Breast epithelium (tissue), 4 donors: ENCODE data around the gene MTOR. TPM values are rescaled to one million over a fixed set of nuclear protein-coding genes. Genes with fewer than 3 reads are reported as not detected.
"Not testable (repeated sequence)": the region's sequence is repeated elsewhere in the genome, so short reads cannot be mapped to it uniquely, and the experiment has no call there.

Experiments used
- DNase-seq, 2 donors: peaks; one replicate each; pipeline ENCODE4 v3.0.0-alpha.2; 2019; ENCODE audit warnings: low spot score in 2 of 2
- H3K27ac ChIP-seq, 2 donors: fragments of 200-600 bp; sonication (generic) in 1 of 2; one replicate each; pipeline ENCODE4 v1.5.1; 2016 to 2019; ENCODE audit warnings: mild to moderate bottlenecking in 1 of 2
- H3K27me3 ChIP-seq, 2 donors: fragments of 200-600 bp; sonication (generic) in 1 of 2; one replicate each; pipeline versions ENCODE4 v1.5.1 to v1.6.0; 2017 to 2019; ENCODE audit warnings: control low read depth in 1 of 2, mild to moderate bottlenecking in 1 of 2
- H3K36me3 ChIP-seq: fragments of 200-600 bp; one replicate; pipeline ENCODE4 v1.5.1; 2019
- H3K4me1 ChIP-seq, 2 donors: fragments of 200-600 bp; sonication (generic); one replicate each; pipeline ENCODE4 v1.5.1; 2016 to 2019; ENCODE audit warnings: control low read depth in 1 of 2
- H3K4me3 ChIP-seq, 3 donors: fragments of 200-600 bp; sonication (generic); 1 replicate in 2 of 3; 2 replicates in 1 of 3; pipeline ENCODE4 v1.5.1; 2016 to 2019; ENCODE audit warnings: mild to moderate bottlenecking in 3 of 3, moderate library complexity in 2 of 3
- H3K9me3 ChIP-seq, 2 donors: fragments of 200-600 bp; sonication (generic) in 1 of 2; one replicate each; pipeline ENCODE4 v1.5.1; 2016 to 2019; ENCODE audit warnings: control low read depth in 1 of 2
- CTCF ChIP-seq, 3 donors: fragments of 450-650 bp; IDR thresholded peaks; one replicate each; pipeline ENCODE4 v1.5.1; 2016 to 2017; ENCODE audit warnings: antibody characterized with exemption in 3 of 3, mild to moderate bottlenecking in 3 of 3, moderate library complexity in 3 of 3
- POLR2A ChIP-seq: fragments of 450-650 bp; IDR thresholded peaks from one replicate; pipeline ENCODE4 v1.6.1; 2016; ENCODE audit warnings: antibody characterized with exemption, mild to moderate bottlenecking, moderate library complexity
- POLR2AphosphoS5 ChIP-seq, 3 donors: sonication (generic); formaldehyde crosslinking; IDR thresholded peaks; one replicate each; pipeline ENCODE4 v1.6.1; 2017; ENCODE audit warnings: antibody characterized with exemption in 3 of 3
- intact Hi-C: fragments of 100-400 bp; cut with DNase I; formaldehyde crosslinking; loops from one replicate; pipeline ENCODE4 v1.15.1; 2023; ENCODE audit warnings: low total_unique reads
- total RNA-seq, 3 donors: library from RNA; depleted of rRNA; stranded (reverse); fragments of >200 nt; gene quantifications; one replicate each; pipeline ENCODE4 v1.1.0, GENCODE V29; 2016

Gene MTOR
- total RNA-seq, 3 donors from 2014 or later = 36.8 to 48.4 (median 46.5) TPM

GRCh38 chr1:11068600-11069473 lies 193.5 kb downstream of the MTOR start:
- TF ChIP-seq POLR2AphosphoS5 (IDR thresholded peaks at IDR 0.05) (no peak), POLR2A (no peak), CTCF (IDR thresholded peaks at IDR 0.05) (no peak)
- Histone ChIP-seq H3K9me3 (no peaks in the 10 kb centered on the region), H3K27ac (peak overlapping the region; percentile 54 to 74), H3K4me1 (no peaks in the 10 kb centered on the region), H3K36me3 (no peaks in the 10 kb centered on the region), H3K4me3 (peak overlapping the region in 2 of 3 donors; percentile 22 to 37), H3K27me3 (no peaks in the 10 kb centered on the region)
- peak in 1 of 2 donors; percentile 43 for DNase-seq
- intact Hi-C loops = no loop called here

- Histone ChIP-seq H3K4me1 (no peaks in the 10 kb centered on the region), H3K36me3 (no peaks in the 10 kb centered on the region)
- intact Hi-C loops = no loop called here
Observed at GRCh38 chr1:11067716-11068599, 194.4 kb downstream of the MTOR start.

GRCh38 chr1:11065796-11066195 lies 196.6 kb downstream of the MTOR start:
- Histone ChIP-seq H3K9me3 (no peaks in the 10 kb centered on the region), H3K27ac (no peak overlapping the region), H3K36me3 (no peaks in the 10 kb centered on the region), H3K27me3 (no peaks in the 10 kb centered on the region), H3K4me3 (no peak overlapping the region), H3K4me1 (no peaks in the 10 kb centered on the region)
- DNase-seq = no peak
- intact Hi-C loops = no loop called here
- TF ChIP-seq POLR2A = no peak
- no peak for TF ChIP-seq CTCF (IDR thresholded peaks at IDR 0.05)
- no peak for TF ChIP-seq POLR2AphosphoS5 (IDR thresholded peaks at IDR 0.05)

More at GRCh38 chr1:11067716-11068599, 194.4 kb downstream of the MTOR start:
- peak overlapping the region; percentile 54 to 74 for H3K27ac ChIP-seq
- no peak for TF ChIP-seq POLR2AphosphoS5 (IDR thresholded peaks at IDR 0.05)
- TF ChIP-seq POLR2A = no peak
- no peak for TF ChIP-seq CTCF (IDR thresholded peaks at IDR 0.05)
- H3K27me3 ChIP-seq = no peaks in the 10 kb centered on the region
- peak overlapping the region in 1 of 3 donors; percentile 37 for H3K4me3 ChIP-seq
- no peaks in the 10 kb centered on the region for H3K9me3 ChIP-seq
- DNase-seq = peak; percentile 50 to 55

GRCh38 chr1:11064942-11065341 lies 197.4 kb downstream of the MTOR start:
- no peak for DNase-seq
- no peaks in the 10 kb centered on the region for H3K4me1 ChIP-seq
- H3K27ac ChIP-seq = no peak overlapping the region
- intact Hi-C loops = no loop called here
- no peak overlapping the region for H3K4me3 ChIP-seq
- no peaks in the 10 kb centered on the region for H3K27me3 ChIP-seq
- no peaks in the 10 kb centered on the region for H3K36me3 ChIP-seq
- no peak for TF ChIP-seq POLR2A
- no peak for TF ChIP-seq POLR2AphosphoS5 (IDR thresholded peaks at IDR 0.05)
- no peak for TF ChIP-seq CTCF (IDR thresholded peaks at IDR 0.05)
- no peaks in the 10 kb centered on the region for H3K9me3 ChIP-seq

GRCh38 chr1:11063937-11064537 lies 198.3 kb downstream of the MTOR start:
- DNase-seq, H3K4me1 ChIP-seq, intact Hi-C loops, H3K27ac ChIP-seq, H3K36me3 ChIP-seq, H3K4me3 ChIP-seq, H3K27me3 ChIP-seq, H3K9me3 ChIP-seq: not testable (repeated sequence)
